ENCODE data around the gene RYR1. TPM values are rescaled to one million over a fixed set of nuclear protein-coding genes. Genes with fewer than 3 reads are reported as not detected.
"Not testable (repeated sequence)": the region's sequence is repeated elsewhere in the genome, so short reads cannot be mapped to it uniquely, and the experiment has no call there.

RYR1 gene
- total RNA-seq, 1 donor from 2014 or later, result 1.3 TPM

DNA sequence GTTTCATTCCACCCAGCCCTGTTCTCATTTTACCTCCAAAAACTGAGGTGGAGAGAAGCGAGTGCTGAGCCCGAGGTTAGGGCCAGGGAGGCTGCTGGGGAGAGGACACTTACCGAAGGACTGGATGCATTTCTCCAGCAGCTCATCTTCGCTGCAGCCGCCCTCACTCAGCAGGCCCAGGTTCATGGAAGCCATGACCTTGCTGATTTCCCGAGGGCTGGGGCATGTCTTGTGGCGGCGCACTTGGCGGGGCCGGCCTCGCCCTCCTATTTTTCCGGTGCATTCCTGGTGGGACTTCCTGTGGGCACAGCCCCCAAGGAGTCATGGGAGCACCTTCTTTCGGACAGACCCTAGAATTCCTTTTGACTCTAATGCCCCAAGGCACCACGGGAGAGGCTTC lies 11.6 kb upstream of the RYR1 start:
- H3K27ac Mint-ChIP-seq (ENCODE audit: unreplicated experiment), result no peak overlapping the region
- no peaks in the 10 kb centered on the region for H3K9me3 Mint-ChIP-seq (ENCODE audit: unreplicated experiment)
- peaks cover 24% of the 10 kb centered on the region for H3K4me1 Mint-ChIP-seq (ENCODE audit: unreplicated experiment)
- no peak overlapping the region for H3K4me3 Mint-ChIP-seq (ENCODE audit: unreplicated experiment)
- TF ChIP-seq, protein P1, sequence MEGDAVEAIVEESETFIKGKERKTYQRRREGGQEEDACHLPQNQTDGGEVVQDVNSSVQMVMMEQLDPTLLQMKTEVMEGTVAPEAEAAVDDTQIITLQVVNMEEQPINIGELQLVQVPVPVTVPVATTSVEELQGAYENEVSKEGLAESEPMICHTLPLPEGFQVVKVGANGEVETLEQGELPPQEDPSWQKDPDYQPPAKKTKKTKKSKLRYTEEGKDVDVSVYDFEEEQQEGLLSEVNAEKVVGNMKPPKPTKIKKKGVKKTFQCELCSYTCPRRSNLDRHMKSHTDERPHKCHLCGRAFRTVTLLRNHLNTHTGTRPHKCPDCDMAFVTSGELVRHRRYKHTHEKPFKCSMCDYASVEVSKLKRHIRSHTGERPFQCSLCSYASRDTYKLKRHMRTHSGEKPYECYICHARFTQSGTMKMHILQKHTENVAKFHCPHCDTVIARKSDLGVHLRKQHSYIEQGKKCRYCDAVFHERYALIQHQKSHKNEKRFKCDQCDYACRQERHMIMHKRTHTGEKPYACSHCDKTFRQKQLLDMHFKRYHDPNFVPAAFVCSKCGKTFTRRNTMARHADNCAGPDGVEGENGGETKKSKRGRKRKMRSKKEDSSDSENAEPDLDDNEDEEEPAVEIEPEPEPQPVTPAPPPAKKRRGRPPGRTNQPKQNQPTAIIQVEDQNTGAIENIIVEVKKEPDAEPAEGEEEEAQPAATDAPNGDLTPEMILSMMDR (IDR thresholded peaks at IDR 0.05; ENCODE audit: unreplicated experiment), result no peak
- peaks cover 9% of the 10 kb centered on the region for H3K27me3 Mint-ChIP-seq (ENCODE audit: unreplicated experiment)
- DNase-seq (ENCODE audit: low spot score), result no peak
- peaks cover 4% of the 10 kb centered on the region for H3K36me3 Mint-ChIP-seq (ENCODE audit: low read depth, unreplicated experiment)

DNA sequence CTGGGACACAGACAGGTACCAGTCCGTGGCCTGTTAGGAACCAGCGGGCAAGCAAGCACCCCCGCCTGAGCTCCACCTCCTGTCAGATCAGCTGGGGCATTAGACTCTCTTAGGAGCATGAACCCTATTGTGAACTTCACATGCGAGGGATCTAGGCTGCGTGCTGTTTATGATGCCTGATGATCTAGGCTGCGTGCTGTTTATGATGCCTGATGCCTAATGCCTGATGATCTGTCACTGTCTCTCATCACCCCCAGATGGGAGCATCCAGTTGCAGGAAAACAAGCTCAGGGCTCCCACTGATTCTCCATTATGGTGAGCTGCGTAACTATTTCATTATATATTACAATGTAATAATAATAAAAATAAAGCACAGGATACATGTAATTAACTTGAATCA lies 11.1 kb upstream of the RYR1 start:
- Mint-ChIP-seq H3K9me3 (ENCODE audit: unreplicated experiment) (no peaks in the 10 kb centered on the region), H3K27me3 (ENCODE audit: unreplicated experiment) (peaks cover 4% of the 10 kb centered on the region), H3K4me1 (ENCODE audit: unreplicated experiment) (peaks cover 19% of the 10 kb centered on the region), H3K4me3 (ENCODE audit: unreplicated experiment) (no peak overlapping the region), H3K36me3 (ENCODE audit: low read depth, unreplicated experiment) (peaks cover 1% of the 10 kb centered on the region), H3K27ac (ENCODE audit: unreplicated experiment) (no peak overlapping the region)
- TF ChIP-seq, protein P1 (IDR thresholded peaks at IDR 0.05; ENCODE audit: unreplicated experiment), result no peak
- no peak for DNase-seq (ENCODE audit: low spot score)

DNA sequence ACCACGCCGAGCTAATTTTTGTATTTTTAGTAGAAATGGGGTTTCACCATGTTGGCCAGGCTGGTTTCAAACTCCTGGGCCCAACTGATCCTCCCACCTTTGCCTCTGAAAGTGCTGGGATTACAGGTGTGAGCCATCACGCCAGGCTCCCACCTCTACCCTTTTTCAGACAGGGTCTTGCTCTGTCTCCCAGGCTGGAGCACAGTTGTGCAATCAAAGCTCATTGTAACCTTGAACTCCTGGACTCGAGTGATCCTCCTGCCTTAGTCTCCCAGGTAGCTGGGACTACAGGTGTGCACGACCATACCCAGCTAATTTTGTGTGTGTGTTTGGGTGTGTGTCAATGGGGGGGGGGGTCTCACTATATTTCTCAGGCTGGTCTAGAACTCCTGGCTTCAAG lies 9.2 kb upstream of the RYR1 start:
- Mint-ChIP-seq H3K4me1 (ENCODE audit: unreplicated experiment) (peaks cover 14% of the 10 kb centered on the region), H3K27ac (ENCODE audit: unreplicated experiment) (no peak overlapping the region), H3K36me3 (ENCODE audit: low read depth, unreplicated experiment) (peaks cover 4% of the 10 kb centered on the region), H3K9me3 (ENCODE audit: unreplicated experiment) (no peaks in the 10 kb centered on the region), H3K27me3 (ENCODE audit: unreplicated experiment) (peaks cover 2% of the 10 kb centered on the region), H3K4me3 (ENCODE audit: unreplicated experiment) (no peak overlapping the region)
- TF ChIP-seq, protein P1 (IDR thresholded peaks at IDR 0.05; ENCODE audit: unreplicated experiment), result no peak
- no peak for DNase-seq (ENCODE audit: low spot score)

DNA sequence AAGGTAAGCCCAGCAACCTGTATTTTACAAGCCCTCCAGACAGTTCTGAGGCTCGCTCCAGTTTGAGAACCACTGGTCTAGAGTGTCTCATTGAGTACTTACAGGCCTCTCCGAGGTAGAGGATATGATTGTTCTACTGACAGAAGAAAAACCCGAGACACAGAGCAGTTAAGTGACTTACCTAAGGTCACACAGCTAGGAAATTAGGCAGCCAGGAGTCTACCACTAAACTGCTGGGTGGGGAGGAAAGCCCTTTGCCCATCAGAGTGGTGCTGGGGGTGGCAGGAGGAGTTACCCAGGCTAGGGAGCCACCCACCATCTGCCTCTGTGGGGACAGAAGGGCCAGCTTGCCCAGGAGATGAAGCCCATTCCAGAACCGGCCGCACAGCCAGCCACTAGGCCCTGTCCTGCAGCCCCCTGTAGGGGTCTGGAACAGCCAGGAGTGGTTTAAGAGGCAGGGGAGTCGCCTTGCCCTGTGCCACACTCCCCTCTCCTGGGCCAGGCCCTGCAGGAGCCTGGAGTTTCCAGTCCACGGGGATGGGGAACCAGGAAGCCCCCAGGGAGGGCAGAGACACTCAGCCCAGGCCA lies 8.2 kb upstream of the RYR1 start:
- Mint-ChIP-seq H3K27ac (ENCODE audit: unreplicated experiment) (no peak overlapping the region), H3K9me3 (ENCODE audit: unreplicated experiment) (no peaks in the 10 kb centered on the region), H3K36me3 (ENCODE audit: low read depth, unreplicated experiment) (peaks cover 4% of the 10 kb centered on the region), H3K4me1 (ENCODE audit: unreplicated experiment) (peaks cover 14% of the 10 kb centered on the region), H3K27me3 (ENCODE audit: unreplicated experiment) (peaks cover 2% of the 10 kb centered on the region), H3K4me3 (ENCODE audit: unreplicated experiment) (no peak overlapping the region)
- DNase-seq (ENCODE audit: low spot score), result no peak
- TF ChIP-seq, protein P1 (IDR thresholded peaks at IDR 0.05; ENCODE audit: unreplicated experiment), result no peak

DNA sequence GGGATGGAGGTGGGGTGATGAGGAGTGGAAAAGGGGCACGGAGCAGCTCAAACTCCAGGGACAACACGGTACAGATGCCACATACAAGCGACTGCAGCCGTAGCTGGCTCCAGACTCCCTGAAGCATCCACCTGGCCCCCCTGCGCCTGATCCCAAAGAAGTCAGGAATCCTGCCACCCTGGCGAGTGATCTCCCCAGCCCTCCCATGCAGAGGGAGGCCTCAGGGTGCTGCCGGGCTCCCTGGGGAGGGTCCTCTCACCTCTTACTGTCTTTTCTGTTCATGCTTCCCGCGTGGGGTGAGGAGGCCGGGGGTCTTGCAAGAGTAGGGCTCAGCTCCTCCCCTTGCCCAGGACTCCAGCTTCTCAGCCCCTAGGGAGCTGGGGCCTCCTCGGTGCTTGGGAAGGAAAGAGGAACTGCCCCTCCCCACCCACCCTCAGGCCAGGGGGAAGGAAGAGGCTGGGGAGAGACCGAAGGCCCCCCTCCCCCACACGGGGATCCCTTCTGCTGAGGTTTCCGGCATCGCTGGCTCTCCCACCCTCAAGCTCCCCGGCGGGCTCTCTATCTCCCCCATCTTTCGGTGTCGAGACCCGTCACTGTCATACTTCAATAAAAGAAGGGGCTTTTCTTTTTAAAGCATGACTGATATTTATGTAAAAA lies 7.6 kb upstream of the RYR1 start, which contains the start of gene RASGRP4:
RASGRP4 (minus strand) TSS at position 410 of the 657 bp plus-strand sequence; CDS start at position 282, 128 bp downstream.
- H3K9me3 Mint-ChIP-seq (ENCODE audit: unreplicated experiment), result no peaks in the 10 kb centered on the region
- TF ChIP-seq, protein P1 (IDR thresholded peaks at IDR 0.05; ENCODE audit: unreplicated experiment), result no peak
- DNase-seq (ENCODE audit: low spot score), result no peak
- peaks cover 4% of the 10 kb centered on the region for H3K36me3 Mint-ChIP-seq (ENCODE audit: low read depth, unreplicated experiment)
- H3K27ac Mint-ChIP-seq (ENCODE audit: unreplicated experiment), result peak within 1 kb of the TSS; percentile 74
- peaks cover 2% of the 10 kb centered on the region for H3K27me3 Mint-ChIP-seq (ENCODE audit: unreplicated experiment)
- peak within 1 kb of the TSS; percentile 90 for H3K4me3 Mint-ChIP-seq (ENCODE audit: unreplicated experiment)
- peaks cover 14% of the 10 kb centered on the region for H3K4me1 Mint-ChIP-seq (ENCODE audit: unreplicated experiment)

DNA sequence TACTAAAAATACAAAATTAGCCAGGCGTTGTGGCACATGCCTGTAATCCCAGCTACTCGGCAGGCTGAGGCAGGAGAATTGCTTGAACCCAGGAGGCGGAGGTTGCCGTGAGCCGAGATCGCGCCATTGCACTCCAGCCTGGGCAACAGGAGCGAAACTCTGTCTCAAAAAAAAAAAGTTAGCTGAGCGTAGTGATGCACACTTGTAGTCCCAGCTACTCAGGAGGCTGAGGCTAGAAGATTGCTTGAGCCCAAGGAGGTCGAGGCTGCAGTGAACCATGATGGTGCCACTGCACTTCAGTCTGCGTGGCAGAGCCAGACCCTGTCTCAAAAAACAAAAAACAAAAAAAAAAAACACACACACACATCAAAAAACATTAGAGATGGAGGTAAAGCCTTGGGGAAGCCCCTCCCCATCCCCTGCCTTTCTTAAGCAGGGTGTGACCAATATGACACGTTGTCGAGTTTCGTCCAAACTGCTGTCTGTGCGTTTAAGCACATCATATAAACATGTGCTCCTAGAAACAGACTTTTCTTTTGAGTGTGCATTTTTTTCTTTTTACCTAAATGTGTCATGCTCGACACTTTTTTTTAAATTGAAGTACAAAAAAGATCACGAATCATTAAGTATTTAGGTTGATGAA lies 6.3 kb upstream of the RYR1 start:
- H3K4me1 Mint-ChIP-seq (ENCODE audit: unreplicated experiment), result peaks cover 14% of the 10 kb centered on the region
- not testable (repeated sequence) for H3K27ac Mint-ChIP-seq (ENCODE audit: unreplicated experiment); H3K27me3 Mint-ChIP-seq (ENCODE audit: unreplicated experiment); H3K9me3 Mint-ChIP-seq (ENCODE audit: unreplicated experiment); DNase-seq (ENCODE audit: low spot score); H3K36me3 Mint-ChIP-seq (ENCODE audit: low read depth, unreplicated experiment); H3K4me3 Mint-ChIP-seq (ENCODE audit: unreplicated experiment)
